ENCODE results near the gene CFAP77. TPM values are rescaled to one million over a fixed set of nuclear protein-coding genes. Genes with fewer than 3 reads are reported as not detected.

Gene CFAP77
- total and polyA plus RNA-seq, 9 of the 15 experiments (the other 6 are each of a cell fraction or from before 2014, with no cell fraction given), result not detected

- no peak for DNase-seq (ENCODE audit: extremely low read depth in 1 of 4, low spot score in 3 of 4)
- no peak overlapping the region for H3K9ac ChIP-seq (ENCODE audit: insufficient read depth in 1 of 2, low read depth in 2 of 2, low read length in 2 of 2)
- no peak for TF ChIP-seq CHD2 (IDR thresholded peaks at IDR 0.05; ENCODE audit: low read depth, low read length)
- TF ChIP-seq ZNF165 (CRISPR knock-in tag; IDR thresholded peaks at IDR 0.05; ENCODE audit: borderline replicate concordance), result no peak
- TF ChIP-seq KAT7 (CRISPR knock-in tag; IDR thresholded peaks at IDR 0.05; ENCODE audit: borderline replicate concordance), result no peak
- TF ChIP-seq TFE3 (CRISPR knock-in tag; IDR thresholded peaks at IDR 0.05), result no peak
- no peak for TF ChIP-seq TRIM25 (IDR thresholded peaks at IDR 0.05; ENCODE audit: borderline replicate concordance)
- TF ChIP-seq ZNF398 (CRISPR knock-in tag; IDR thresholded peaks at IDR 0.05), result no peak
- TF ChIP-seq RBM15 (IDR thresholded peaks at IDR 0.05; ENCODE audit: insufficient read depth, low read length), result no peak
- no peak for TF ChIP-seq ZBTB17 (CRISPR knock-in tag; IDR thresholded peaks at IDR 0.05)
- TF ChIP-seq YBX1 (IDR thresholded peaks at IDR 0.05), result no peak
- POLR2A ChIA-PET, result interaction anchor here (0.7 kb wide), 1 partner anchor 14 kb away, joined by 3 read pairs; no protein-coding TSS in a partner anchor
- H3K36me3 ChIP-seq (ENCODE audit: control insufficient read depth, insufficient read depth, low read length), result no peaks in the 10 kb centered on the region
- intact Hi-C loops (cut with micrococcal nuclease), result no loop called here
- no peak overlapping the region for H3K4me3 ChIP-seq
- H4K20me1 ChIP-seq (replicated peaks; ENCODE audit: control insufficient read depth, insufficient read depth, low read length), result no peaks in the 10 kb centered on the region
- no peaks in the 10 kb centered on the region for H3K4me1 ChIP-seq (replicated peaks in 1 of 2; ENCODE audit: control insufficient read depth in 2 of 2, insufficient read depth in 2 of 2, low read length in 2 of 2)
- no peaks in the 10 kb centered on the region for H3K9me3 ChIP-seq (replicated peaks; ENCODE audit: control insufficient read depth, insufficient read depth, low read depth, low read length)
- peaks cover 44 to 70% of the 10 kb centered on the region in 2 experiments for H3K27me3 ChIP-seq (ENCODE audit: control insufficient read depth in 2 of 2, insufficient read depth in 2 of 2, low read length in 2 of 2)
- H3K4me2 ChIP-seq (ENCODE audit: insufficient read depth, low read length), result no peak overlapping the region
- no TSS peak for BruUV-seq (replicated peaks)
- H2AFZ ChIP-seq (ENCODE audit: low read depth, low read length), result no peak overlapping the region
- FAIRE-seq, result no peak
- in situ Hi-C loops (cut with MboI), result no loop called here
- ATAC-seq, result no peak
- CTCF ChIA-PET (ENCODE audit: low intra/inter-chr PET ratio), result no interaction called here
- no CpG with 5 or more reads among the region's 1 CpG for WGBS (ENCODE audit: insufficient coverage, low coverage, missing lambda C conversion rate)
- no peak overlapping the region for H3K27ac ChIP-seq (ENCODE audit: extremely low read depth, low read depth, low read length)
- no peaks in the 10 kb centered on the region for H3K79me2 ChIP-seq (ENCODE audit: control insufficient read depth, insufficient read depth, low read length)
- H3K9me1 ChIP-seq (ENCODE audit: control insufficient read depth, insufficient read depth, low read length), result no peaks in the 10 kb centered on the region
These were observed 126.1 kb downstream of the CFAP77 start for GRCh38 chr9:132536124-132536523.

All from K562 (cell line).